Activated CD8-positive, alpha-beta memory T cell treated with anti-CD3 and anti-CD28 coated beads, Interleukin-2, amount 50 U/mL, for 24 hours (primary cell): ENCODE measurements around the gene EP300.
"Not testable (repeated sequence)": the region's sequence is repeated elsewhere in the genome, so short reads cannot be mapped to it uniquely, and the experiment has no call there.

ENCODE experiments used
- DNase-seq: peaks from one replicate; pipeline ENCODE4 v3.0.0-alpha.2; 2020; ENCODE audit errors: extremely low read depth

EP300 gene

GRCh38 chr22:41092023-41092817, at the start of gene EP300:
Gene EP300 (plus strand): TSS chr22:41092592. CDS start chr22:41093005, 413 bp downstream.
- peak; percentile 52 for DNase-seq

- DNase-seq, result no peak
Observed at GRCh38 chr22:41043722-41044121, 48.7 kb upstream of the EP300 start.

- not testable (repeated sequence) for DNase-seq
Observed at GRCh38 chr22:41045575-41045974, 46.8 kb upstream of the EP300 start.

GRCh38 chr22:41047801-41048211, 44.6 kb upstream of the EP300 start:
- no peak for DNase-seq

- DNase-seq, result not testable (repeated sequence)
Observed at GRCh38 chr22:41048345-41048744, 44.0 kb upstream of the EP300 start.

- no peak for DNase-seq
Observed at GRCh38 chr22:41048791-41049717, 43.3 kb upstream of the EP300 start.

- not testable (repeated sequence) for DNase-seq
Observed at GRCh38 chr22:41049795-41050194, 42.6 kb upstream of the EP300 start.

- no peak for DNase-seq
Observed at GRCh38 chr22:41050883-41051282, 41.5 kb upstream of the EP300 start.

- DNase-seq, result no peak
Observed at GRCh38 chr22:41052661-41053490, 39.5 kb upstream of the EP300 start.

- DNase-seq, result no peak
Observed at GRCh38 chr22:41057076-41057475, 35.3 kb upstream of the EP300 start.

GRCh38 chr22:41062146-41062545, 30.2 kb upstream of the EP300 start:
- DNase-seq, result no peak

- not testable (repeated sequence) for DNase-seq
Observed at GRCh38 chr22:41064326-41064725, 28.1 kb upstream of the EP300 start.

- not testable (repeated sequence) for DNase-seq
Observed at GRCh38 chr22:41066341-41066740, 26.1 kb upstream of the EP300 start.

- DNase-seq, result not testable (repeated sequence)
Observed at GRCh38 chr22:41067968-41068367, 24.4 kb upstream of the EP300 start.

GRCh38 chr22:41070665-41071331, 21.6 kb upstream of the EP300 start:
- DNase-seq, result no peak

- no peak for DNase-seq
Observed at GRCh38 chr22:41074061-41074460, 18.3 kb upstream of the EP300 start.

- DNase-seq, result no peak
Observed at GRCh38 chr22:41074466-41074865, 17.9 kb upstream of the EP300 start.

- DNase-seq, result no peak
Observed at GRCh38 chr22:41074941-41075710, 17.3 kb upstream of the EP300 start.

- no peak for DNase-seq
Observed at GRCh38 chr22:41075946-41076345, 16.4 kb upstream of the EP300 start.

GRCh38 chr22:41076857-41077256, 15.5 kb upstream of the EP300 start:
- DNase-seq, result no peak
